NCI-H2171 (cell line): ENCODE data around the gene MIGA2.
"Not testable (repeated sequence)": the region's sequence is repeated elsewhere in the genome, so short reads cannot be mapped to it uniquely, and the experiment has no call there.

Experiments
- DNase-seq: peaks from one replicate; lab custom pipeline; 2025; lab: John Stamatoyannopoulos, UW

The MIGA2 gene

DNA sequence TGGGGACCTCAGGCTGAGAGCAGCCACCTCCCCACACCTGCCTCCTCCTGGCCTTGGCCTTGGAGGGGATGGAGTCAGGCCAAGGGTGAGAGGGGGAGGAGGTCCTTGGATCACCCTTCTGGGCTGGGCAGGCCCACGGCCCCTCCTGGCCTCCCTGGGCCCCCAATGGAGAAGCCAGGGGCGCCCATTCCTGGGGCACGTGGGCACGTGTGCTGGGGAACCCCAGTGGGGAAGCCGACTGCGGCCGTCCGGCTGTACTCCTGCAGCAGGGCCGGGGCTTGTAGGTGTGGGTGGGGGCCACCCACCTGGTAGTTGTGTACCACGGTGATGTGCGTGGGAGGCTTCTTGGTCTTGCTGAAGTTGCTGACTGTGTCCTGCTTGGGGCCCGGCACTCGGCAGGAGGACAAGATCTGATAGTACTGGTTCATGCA, 65.7 kb downstream of the MIGA2 start:
- no peak for DNase-seq

DNA sequence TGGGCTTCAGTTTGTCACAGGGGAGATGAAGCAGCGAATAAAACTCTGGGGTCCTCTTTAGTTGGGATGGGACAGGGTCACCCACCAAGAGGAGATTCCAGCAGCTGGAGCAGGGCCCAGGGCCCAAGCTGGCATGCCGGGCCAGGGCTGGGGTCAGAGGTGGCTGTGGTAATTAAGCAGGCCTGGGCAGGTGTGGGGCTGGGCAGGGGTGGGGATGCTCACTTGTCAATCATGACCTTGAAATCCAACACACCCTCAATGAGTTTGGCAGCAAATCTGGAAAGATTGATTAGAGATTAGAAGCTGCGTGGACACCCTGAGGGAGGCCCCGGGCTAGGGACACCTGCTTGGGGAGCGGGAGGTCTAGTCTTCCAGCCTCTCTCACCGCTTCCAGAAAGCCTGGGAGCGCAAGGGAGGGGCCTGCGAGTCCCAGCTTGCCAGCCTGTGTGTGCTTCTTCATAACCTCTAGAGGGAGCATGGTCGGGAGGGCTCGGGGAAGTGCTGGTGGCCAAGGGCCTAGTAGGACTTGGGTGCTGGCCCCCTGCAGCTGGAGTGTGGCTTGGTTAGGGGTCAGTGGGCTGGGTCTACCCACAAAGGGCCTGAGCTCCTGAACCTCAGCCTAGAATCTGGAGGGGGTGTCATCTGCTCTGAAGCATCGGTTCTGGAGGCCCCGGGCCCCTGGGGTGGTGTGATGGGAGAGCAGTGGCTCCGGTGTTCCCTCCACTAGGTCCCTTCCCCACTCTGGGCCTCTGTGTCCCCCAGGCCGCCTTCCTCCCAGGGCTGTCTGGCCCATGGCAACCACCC, 66.6 kb downstream of the MIGA2 start:
- DNase-seq = peak; percentile 74

DNA sequence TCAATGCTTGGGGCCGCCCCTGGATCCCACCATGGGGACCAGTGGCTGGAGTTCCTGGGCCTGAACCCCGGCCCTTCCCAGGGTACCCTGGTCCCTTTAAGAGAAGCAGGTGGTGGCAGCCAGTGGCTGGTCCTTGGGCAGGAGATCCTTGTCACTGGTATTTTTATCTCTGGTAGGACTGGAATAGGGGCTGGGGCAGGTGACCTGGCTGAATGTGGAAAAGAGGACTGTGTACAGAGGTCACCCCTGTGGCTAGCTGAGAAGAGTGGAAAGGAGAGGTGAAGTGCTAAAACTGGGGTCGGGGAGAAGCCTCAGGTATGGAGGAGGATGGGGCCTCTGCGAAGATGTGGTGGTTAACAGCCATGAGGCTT, 67.2 kb downstream of the MIGA2 start:
- no peak for DNase-seq

DNA sequence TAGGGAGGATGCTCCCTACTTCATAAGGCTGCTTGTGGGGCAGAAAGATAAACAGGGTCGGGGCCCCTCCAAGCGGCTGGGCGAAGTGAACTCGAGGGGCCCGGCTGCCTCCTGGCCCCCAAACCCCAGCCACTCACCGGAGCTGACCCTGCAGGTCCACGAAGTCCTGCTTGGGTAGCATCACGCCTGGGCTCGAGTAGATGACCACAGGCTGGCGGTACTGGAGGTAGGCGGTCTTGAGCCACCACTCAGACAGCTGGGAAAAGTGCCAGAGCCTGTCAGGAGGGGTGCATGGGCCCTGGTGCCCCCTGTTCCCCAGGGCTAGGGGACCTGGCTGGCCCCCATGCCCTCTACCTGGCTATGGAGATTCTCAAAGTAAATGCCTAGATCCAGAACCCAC, 67.6 kb downstream of the MIGA2 start:
- no peak for DNase-seq

DNA sequence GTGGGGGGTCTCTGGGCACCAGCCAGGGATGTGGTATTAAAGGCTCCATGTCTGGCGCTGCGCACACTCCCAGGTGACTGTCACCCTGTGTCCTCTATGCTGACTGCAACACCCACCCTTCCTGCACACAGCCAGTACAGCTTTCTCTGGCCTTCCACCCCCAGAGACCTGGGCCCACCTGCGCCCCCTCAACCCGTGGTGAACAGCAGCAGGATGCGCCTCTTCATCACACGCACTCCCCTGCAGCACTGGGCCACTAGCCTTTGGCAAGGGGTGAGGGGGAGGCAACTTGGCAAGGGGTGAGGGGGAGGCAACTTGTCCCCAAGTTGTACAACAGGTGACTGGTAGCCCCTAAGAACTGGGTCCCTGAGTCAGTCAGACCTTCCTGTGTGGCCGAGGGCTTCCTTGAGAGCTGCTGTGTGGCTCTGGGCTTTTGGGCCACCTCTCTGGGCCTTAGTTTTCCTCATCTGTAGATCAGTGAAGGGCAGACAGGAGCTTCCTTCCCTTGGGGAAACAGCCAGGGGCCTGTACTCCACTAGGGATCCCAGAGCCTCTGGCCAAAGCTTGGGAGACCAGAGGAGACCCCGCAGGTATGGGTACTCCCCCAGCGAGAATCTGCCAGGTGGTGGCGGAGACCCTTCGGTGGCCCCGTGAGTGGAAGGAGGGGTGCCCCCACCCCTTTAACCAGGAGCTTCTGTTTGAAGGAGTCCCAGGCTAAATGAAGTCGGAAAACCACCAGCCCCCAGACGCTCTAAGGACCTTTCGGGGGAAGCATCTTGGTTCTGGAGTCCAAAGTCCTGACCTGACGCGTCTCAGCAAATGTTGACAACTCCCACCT, 69.7 kb downstream of the MIGA2 start:
- no peak for DNase-seq

DNA sequence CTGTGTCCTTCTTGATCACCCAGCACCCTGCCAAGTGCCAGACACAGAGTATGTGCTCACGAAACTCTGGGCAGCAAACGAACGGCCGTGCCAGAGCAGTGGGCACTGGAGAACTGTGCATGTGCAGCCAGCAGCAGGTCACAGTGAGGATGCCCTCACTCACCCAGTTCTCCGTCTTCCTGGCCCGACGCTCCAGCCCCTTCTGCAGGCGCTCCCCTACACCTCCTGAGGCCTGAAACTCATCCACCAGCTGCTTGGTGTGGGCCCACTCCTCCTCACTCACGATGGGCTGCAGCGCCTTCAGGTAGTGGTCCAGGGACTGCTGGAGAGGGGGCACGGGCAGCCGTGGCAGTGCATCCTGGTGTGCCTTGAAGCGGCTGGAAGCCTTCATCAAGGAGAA, 71.2 kb downstream of the MIGA2 start:
- no peak for DNase-seq

DNA sequence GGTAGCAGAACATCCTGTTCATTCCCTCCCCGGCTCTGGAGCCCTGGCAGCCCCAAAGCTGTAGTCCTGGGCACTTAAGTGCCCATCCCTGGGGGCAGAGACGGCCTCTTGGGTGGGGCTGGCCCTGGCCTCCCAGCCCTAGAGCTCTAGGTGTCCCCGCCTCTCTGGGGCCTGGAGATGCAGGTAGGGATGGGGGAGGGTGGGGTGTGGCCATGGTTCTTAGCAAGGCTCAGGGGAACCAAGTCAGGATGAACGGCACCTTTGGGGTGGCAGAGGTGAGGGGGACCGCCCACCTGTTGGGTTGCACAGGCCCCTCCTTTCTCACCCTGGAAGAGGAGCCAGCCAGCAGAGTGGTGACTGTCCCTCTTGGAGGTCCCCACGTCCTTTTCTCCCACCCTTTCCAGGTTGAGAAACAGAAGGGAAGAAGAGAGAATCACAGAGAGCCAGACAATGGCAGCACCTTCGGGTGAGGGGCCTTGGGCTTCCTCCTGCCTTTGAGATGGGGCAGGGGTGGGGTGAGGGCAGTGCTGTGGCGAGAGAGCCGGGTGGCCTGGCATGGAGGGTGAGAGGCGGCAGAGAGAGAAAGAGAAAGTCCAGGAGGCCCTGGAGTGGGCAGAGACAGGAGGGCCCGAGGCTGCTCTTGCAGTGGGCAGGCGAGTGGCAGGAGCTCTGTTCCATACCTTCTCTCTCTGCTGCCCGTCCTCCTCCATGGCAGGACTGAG, 71.8 kb downstream of the MIGA2 start:
- no peak for DNase-seq

DNA sequence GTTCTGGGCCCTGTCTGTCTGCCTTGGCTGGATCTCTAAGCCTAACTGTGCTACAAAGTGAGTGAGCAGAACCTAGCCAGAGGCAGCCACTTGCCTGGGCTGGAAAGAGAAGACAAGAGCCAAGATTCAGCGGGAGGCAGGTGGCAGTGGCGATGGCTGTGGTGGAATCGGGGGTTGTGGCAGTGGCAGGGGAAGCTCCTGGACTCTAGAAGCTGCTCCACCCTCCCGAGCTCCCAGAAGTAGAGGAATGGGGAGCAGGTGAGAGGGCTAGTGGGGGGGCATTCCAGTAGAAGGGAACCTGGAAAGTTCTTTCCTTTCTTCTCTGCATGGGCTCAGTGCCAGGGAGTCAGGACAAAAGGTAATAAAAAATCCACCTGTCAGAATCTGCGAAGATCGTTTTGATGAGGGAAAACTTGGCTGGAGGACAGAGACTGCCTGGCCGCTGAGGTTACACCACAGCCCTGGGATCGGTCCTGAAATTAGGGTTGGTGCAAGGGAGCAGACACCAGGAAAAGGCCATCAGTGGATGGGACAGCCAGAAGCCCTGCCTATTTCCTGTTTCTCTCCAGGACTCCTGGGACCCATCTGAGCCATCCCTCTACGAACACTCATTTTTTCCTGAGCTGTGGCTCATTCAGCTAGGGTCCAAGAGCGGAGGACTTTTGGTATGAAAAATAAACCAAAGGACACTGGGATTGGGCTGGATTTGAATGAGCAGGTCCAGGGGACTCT, 72.5 kb downstream of the MIGA2 start:
- no peak for DNase-seq

DNA sequence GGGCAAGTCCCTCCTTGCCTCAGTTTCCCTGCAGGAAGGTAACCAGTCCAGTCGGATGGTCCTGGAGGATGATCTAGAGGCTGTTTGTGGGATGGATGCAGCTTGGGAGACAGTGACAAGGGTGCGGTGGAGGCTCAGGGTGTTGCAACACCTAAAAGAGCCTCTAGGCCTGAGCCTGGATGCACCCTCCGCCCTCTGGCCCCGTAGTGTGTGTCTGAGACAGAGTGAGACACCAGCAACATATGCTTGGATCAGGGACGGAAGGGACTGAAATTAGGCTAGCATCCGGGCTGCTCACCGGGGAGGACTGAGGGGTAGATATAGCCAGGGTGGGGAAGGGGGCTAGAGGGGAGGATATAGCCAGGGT, 73.1 kb downstream of the MIGA2 start:
- DNase-seq = no peak

DNA sequence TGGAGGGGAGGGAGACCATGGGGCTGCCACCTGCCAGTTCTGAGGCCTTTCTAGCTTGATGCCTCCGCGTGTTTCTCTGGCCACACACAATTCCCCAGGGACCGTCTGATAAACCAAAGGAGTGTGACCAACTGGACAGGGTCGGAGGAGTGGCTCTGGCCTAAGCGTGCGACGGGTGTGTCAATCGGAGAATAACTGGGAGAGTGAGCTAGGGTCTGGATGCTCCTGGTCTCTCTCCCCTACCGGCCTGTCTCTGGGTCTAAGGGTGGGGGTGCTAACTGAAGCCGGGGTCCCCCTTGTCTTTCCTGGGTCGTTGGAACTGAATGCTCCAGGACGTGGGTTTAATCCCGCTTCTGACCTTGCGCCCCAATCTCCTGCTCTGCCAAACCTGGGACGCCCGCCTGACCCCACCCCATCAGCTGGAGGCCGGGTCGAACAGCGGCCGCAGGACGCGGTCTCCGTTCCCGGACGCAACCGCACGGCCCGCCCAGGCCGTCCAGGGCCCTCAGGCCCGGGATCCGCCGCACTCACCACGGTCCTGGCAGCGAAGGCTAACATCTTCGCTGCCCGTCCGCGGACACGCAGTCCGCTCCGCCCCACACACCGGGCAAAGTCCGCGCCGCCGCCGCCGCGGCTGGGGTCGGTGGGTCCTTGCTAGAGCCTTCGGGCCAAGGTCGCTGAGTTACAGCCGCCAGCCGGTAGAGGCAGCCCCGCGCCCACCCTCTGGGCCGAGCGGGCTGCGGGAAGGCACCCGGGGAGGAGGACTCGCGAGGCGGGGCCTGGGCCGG, 73.7 kb downstream of the MIGA2 start:
- no peak for DNase-seq

DNA sequence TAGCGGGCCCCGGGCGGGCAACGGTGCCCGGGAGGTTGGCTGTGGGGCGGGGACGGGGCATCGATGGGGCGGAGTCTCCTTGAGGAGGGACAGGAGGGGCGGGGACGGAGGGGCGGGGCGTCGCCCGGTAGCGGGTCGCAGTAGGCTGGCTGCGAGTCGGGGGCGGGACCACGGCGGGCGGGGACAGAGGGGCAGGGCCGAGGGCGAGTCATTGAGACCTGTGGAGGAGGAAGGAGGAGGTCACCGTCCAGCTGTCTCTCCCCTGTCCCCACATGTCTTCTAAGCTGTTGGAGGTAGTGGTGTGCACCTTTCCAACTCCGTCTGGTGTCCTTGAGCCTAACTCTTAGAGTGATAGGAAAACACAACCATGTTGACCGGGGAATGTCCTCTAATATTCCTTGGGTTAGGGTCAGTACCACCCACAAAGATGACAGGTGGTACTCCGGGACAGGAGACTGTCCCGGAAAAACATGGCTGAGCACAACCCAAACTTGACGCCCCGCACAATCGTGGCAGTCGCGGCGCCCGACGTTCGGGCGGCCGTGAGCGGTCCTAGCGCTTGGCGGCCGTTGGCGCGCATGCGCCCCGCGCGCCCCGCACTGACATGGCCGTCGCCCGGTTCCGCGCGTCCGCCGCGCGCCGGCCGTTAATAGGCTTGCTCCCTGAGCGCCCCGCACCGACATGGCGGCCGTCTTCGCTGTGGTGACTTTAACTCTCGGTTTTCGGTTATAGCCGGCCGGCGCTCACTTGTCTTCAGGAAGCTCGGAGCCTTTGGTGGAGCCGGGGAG, 74.5 kb downstream of the MIGA2 start, which contains the start of the genes CRAT and PTPA:
CRAT (minus strand) TSS at position 54 of the 788 bp plus-strand sequence. CDS start 284 bp downstream, outside the sequence.
PTPA (plus strand) TSS at position 676 of the 788 bp plus-strand sequence. CDS start 186 bp downstream, outside the sequence.
- peak; percentile 93 for DNase-seq

DNA sequence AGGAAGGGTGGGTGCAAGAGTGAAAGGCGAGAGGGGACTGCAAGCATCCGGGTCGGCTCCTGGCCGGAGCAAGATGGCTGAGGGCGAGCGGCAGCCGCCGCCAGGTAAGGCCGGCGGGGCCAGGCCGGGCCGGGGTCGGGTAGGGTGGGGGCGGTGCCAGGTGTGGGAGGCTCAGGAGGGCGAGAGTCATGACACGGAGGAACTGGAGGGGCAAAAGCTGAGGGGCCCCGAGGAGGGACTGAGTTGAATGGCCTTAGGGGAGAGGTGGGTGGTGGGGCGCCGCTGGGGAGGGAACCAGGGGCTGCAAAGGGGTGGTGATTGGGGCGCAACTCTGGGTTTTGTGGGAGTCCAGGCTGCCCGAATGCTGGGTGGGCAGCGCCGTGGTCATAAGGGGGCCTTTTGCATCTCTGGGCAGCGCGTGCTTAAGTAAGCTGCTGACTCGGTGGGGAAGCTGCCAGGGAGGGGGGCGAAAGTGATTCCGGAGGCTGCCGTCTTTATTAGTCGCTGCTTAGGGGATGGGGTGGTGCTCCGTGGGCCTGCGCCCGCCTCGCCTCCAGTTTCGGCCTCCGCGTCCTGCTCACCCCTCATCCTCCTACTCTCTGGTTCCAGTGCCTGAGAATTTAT, 75.2 kb downstream of the MIGA2 start:
- DNase-seq = peak; percentile 46

DNA sequence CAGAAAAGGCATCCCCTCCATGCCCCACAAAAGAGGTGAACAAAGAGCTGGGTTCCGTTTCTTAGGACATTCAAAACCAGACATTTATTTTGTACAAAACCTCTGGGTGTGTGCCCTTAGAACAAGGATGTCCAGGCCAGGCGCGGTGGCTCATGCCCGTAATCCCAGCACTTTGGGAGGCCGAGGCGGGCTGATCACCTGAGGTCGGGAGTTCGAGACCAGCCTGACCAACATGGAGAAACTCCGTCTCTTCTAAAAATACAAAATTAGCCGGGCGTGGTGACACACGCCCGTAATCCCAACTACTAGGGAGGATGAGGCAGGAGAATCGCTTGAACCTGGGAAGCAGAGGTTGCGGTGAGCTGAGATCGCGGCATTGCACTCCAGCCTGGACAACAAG, 76.1 kb downstream of the MIGA2 start:
- not testable (repeated sequence) for DNase-seq

DNA sequence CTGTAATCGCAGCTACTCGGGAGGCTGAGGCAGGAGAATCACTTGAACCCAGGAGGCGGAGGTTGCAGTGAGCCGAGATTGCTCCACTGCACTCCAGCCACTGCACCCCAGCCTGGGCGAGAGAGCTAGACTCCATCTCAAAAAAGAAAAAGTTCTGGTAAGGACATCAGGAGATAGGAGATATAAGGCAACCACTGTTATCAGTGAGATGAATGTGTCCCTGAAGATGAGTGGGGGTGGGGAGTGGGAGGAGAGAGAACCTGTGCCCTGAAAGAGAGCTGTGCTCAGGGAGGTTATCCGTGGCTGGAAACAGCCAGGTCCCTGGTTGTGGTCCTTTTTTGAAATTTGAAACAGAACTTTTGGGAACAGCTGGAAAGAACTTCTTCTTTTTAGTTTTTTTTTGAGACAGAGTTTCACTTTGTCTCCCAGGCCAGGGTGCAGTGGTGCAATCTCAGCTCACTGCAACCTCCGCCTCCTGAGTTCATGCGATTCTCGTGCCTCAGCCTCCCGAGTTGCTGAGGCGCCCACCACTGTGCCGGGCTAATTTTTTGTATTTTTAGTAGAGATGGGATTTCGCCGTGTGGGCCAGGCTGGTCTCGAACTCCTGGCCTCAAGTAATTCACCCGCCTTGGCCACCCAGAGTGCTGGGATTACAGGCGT, 77.3 kb downstream of the MIGA2 start:
- no peak for DNase-seq

DNA sequence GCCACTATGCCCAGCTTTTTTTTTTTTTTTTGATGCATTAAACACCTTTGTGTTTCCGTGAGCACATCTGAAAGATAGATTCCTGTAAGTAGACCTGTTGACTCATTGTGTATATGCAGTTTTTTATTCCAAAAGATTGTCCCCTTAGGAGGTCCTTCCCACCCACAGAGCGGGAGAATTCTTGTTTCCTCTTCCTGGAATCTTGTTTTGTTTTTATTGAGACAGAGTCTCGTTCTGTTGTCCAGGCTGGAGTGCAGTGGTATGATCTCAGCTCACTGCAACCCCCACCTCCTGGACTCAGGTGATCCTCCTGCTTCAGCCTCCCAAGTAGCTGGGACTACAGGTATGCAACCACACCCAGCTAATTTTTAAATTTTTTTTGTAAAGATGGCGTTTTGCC, 82.4 kb downstream of the MIGA2 start:
- DNase-seq = no peak

DNA sequence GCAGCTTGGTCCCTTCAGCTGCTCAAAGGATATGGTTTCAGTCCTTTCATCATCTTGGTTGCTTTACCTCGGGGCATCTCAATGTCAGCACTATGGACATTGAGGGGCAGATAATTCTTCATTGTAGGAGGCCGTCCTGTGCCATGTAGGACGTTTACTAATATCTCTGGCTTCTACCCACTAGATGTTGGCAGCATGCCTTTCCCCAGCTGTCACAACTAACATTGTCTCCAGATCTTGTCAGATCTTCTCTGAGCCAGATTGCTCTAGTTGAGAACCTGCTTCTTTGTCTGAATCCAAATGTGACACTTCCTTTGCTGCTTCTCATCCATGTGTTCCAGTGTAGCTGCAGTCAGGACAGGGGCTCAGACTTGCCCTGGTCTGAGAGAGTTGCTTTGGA, 85.1 kb downstream of the MIGA2 start:
- DNase-seq = no peak
